ENCODE measurements around the gene TSPAN14. TPM values are rescaled to one million over a fixed set of nuclear protein-coding genes. Genes with fewer than 3 reads are reported as not detected.

TSPAN14 gene
- total and polyA plus RNA-seq, 10 of the 15 experiments (the other 5 are each of a cell fraction or from before 2014, with no cell fraction given) = 2.5 to 31.7 (median 17.9) TPM

DNA sequence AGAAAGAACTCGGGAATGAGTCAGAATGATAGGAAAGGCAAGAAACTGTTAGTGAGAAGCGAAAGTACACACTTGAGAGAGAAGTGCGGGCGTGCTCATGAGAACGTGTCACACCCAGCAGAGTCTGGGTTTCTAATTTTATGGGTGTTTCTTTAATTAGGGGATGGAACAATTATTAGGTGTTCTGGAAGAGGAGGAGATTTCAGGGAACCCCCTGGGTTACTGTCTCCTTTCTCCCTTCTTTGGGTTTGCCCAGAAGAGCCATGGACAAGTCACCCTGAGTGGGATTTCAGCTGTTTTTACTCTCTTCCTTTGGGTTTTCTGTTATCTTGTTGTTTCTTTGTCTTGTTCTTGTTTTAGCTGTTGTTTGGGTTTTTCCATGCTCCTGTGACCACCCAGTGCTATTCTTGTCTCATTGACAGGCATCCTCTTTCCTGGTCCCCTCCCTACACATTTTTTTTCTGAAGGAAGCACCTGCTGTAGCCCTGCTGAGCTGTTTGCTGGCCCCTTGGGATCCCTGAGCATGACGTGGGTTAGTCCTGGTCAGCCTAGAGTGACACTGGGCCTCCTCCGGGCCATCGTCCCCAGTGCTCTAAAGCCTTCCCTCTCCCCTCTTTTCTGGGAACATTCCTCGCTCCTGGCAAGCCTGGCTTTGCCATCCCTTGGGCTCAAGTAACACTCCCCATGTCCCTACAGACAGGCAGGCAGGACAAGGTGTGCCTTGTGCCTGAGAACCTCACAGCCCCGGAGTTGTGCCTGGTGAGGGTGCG is 87.1 kb downstream of the TSPAN14 start (continued):
- TF ChIP-seq, protein P1, sequence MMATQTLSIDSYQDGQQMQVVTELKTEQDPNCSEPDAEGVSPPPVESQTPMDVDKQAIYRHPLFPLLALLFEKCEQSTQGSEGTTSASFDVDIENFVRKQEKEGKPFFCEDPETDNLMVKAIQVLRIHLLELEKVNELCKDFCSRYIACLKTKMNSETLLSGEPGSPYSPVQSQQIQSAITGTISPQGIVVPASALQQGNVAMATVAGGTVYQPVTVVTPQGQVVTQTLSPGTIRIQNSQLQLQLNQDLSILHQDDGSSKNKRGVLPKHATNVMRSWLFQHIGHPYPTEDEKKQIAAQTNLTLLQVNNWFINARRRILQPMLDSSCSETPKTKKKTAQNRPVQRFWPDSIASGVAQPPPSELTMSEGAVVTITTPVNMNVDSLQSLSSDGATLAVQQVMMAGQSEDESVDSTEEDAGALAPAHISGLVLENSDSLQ (IDR thresholded peaks at IDR 0.05) = peak; percentile 79
- peak; percentile 36; the same call in 1 of the 2 replicates for TF ChIP-seq ATF7 (IDR thresholded peaks at IDR 0.05; ENCODE audit: low read depth)
- TF ChIP-seq NFXL1 (IDR thresholded peaks at IDR 0.05; ENCODE audit: borderline replicate concordance) = no peak
- TF ChIP-seq, protein P2, sequence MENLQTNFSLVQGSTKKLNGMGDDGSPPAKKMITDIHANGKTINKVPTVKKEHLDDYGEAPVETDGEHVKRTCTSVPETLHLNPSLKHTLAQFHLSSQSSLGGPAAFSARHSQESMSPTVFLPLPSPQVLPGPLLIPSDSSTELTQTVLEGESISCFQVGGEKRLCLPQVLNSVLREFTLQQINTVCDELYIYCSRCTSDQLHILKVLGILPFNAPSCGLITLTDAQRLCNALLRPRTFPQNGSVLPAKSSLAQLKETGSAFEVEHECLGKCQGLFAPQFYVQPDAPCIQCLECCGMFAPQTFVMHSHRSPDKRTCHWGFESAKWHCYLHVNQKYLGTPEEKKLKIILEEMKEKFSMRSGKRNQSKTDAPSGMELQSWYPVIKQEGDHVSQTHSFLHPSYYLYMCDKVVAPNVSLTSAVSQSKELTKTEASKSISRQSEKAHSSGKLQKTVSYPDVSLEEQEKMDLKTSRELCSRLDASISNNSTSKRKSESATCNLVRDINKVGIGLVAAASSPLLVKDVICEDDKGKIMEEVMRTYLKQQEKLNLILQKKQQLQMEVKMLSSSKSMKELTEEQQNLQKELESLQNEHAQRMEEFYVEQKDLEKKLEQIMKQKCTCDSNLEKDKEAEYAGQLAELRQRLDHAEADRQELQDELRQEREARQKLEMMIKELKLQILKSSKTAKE (IDR thresholded peaks at IDR 0.05; ENCODE audit: low read depth, poor library complexity, severe bottlenecking) = peak; percentile 73
- TF ChIP-seq NFIC (IDR thresholded peaks at IDR 0.05; ENCODE audit: low read depth, low read length) = peak; percentile 48; the same call in 1 of the 2 replicates
- TF ChIP-seq CBX5 (IDR thresholded peaks at IDR 0.05; ENCODE audit: low read depth) = no peak
- no peak for TF ChIP-seq NRF1 (conservative IDR thresholded peaks at IDR 0.05; ENCODE audit: low read depth, low read length)
- TF ChIP-seq EED (IDR thresholded peaks at IDR 0.05; ENCODE audit: low read depth) = peak; percentile 65
- TF ChIP-seq TCF12 (IDR thresholded peaks at IDR 0.05; ENCODE audit: low read depth, low read length) = peak; percentile 68; the same call in 1 of the 2 replicates
- TF ChIP-seq IRF4 (IDR thresholded peaks at IDR 0.05; ENCODE audit: low read depth, low read length) = peak; percentile 77
- TF ChIP-seq, protein P3, sequence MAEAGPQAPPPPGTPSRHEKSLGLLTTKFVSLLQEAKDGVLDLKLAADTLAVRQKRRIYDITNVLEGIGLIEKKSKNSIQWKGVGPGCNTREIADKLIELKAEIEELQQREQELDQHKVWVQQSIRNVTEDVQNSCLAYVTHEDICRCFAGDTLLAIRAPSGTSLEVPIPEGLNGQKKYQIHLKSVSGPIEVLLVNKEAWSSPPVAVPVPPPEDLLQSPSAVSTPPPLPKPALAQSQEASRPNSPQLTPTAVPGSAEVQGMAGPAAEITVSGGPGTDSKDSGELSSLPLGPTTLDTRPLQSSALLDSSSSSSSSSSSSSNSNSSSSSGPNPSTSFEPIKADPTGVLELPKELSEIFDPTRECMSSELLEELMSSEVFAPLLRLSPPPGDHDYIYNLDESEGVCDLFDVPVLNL (IDR thresholded peaks at IDR 0.05; ENCODE audit: low read depth, low read length) = no peak
- peak; percentile 60; the same call in 1 of the 2 replicates for TF ChIP-seq HDGF (IDR thresholded peaks at IDR 0.05)
- TF ChIP-seq BCL11A (IDR thresholded peaks at IDR 0.05; ENCODE audit: low read depth, low read length) = peak; percentile 52
- TF ChIP-seq POU2F2 (IDR thresholded peaks at IDR 0.05; ENCODE audit: borderline replicate concordance, low read depth, low read length) = 0 out of 3 replicates have a peak, but pooled peaks have one; percentile 28
- TF ChIP-seq MTA2 (IDR thresholded peaks at IDR 0.05; ENCODE audit: low read depth) = peak; percentile 87
- TF ChIP-seq RCOR1 (conservative IDR thresholded peaks at IDR 0.05; ENCODE audit: low read depth, low read length) = 0 out of 2 replicates have a peak, but pooled peaks have one; percentile 16
- no peak for TF ChIP-seq CHD1 (IDR thresholded peaks at IDR 0.05; ENCODE audit: low read depth, low read length)
- 0 out of 2 replicates have a peak, but pooled peaks have one; percentile 32 for TF ChIP-seq CHD2 (IDR thresholded peaks at IDR 0.05; ENCODE audit: borderline replicate concordance, low read depth, low read length)
- peak; percentile 77 for TF ChIP-seq IKZF1 (conservative IDR thresholded peaks at IDR 0.05)
- 0 out of 2 replicates have a peak, but pooled peaks have one; percentile 18 for TF ChIP-seq NR2F1 (conservative IDR thresholded peaks at IDR 0.05)
- peak; percentile 80 for TF ChIP-seq JUNB (IDR thresholded peaks at IDR 0.05)
- TF ChIP-seq DPF2 (IDR thresholded peaks at IDR 0.05) = peak; percentile 73; the same call in 1 of the 2 replicates
- no peak; the same call in 1 of the 2 replicates for TF ChIP-seq YBX1 (IDR thresholded peaks at IDR 0.05)
- TF ChIP-seq, protein P4, sequence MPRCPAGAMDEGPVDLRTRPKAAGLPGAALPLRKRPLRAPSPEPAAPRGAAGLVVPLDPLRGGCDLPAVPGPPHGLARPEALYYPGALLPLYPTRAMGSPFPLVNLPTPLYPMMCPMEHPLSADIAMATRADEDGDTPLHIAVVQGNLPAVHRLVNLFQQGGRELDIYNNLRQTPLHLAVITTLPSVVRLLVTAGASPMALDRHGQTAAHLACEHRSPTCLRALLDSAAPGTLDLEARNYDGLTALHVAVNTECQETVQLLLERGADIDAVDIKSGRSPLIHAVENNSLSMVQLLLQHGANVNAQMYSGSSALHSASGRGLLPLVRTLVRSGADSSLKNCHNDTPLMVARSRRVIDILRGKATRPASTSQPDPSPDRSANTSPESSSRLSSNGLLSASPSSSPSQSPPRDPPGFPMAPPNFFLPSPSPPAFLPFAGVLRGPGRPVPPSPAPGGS (IDR thresholded peaks at IDR 0.05; ENCODE audit: borderline replicate concordance, insufficient read depth, low read depth, low read length, poor library complexity, severe bottlenecking) = peak; percentile 59
